ENCODE data around the gene MBNL2. TPM values are rescaled to one million over a fixed set of nuclear protein-coding genes. Genes with fewer than 3 reads are reported as not detected.

The MBNL2 gene
- total and polyA plus RNA-seq, 2 experiments from 2014 or later = 0.55 to 3.2 TPM

- Mint-ChIP-seq H3K27me3 (ENCODE audit: insufficient read depth, low read depth, poor library complexity) (no peaks in the 10 kb centered on the region), H3K36me3 (ENCODE audit: low read depth) (no peaks in the 10 kb centered on the region), H3K4me3 (no peak overlapping the region), H3K9me3 (no peaks in the 10 kb centered on the region), H3K4me1 (peaks cover 21% of the 10 kb centered on the region), H3K27ac (no peak overlapping the region)
- H3F3A ChIP-seq (replicated peaks; ENCODE audit: low read depth) = no peaks in the 10 kb centered on the region
- H3K27ac ChIP-seq (ENCODE audit: low read depth) = no peak overlapping the region
- no peak overlapping the region for H2AFZ ChIP-seq
- H3K4me1 ChIP-seq (ENCODE audit: insufficient read depth) = peaks cover 7% of the 10 kb centered on the region; the same call in 1 of the 2 replicates
- H3K36me3 ChIP-seq (ENCODE audit: insufficient read depth) = no peaks in the 10 kb centered on the region
- H3K4me2 ChIP-seq = no peak overlapping the region
- DNase-seq (ENCODE audit: low spot score) (no peak), ATAC-seq (no peak)
- H3K27me3 ChIP-seq (ENCODE audit: insufficient read depth) = no peaks in the 10 kb centered on the region
- no peak overlapping the region for H3K4me3 ChIP-seq
- TF ChIP-seq, protein P1, sequence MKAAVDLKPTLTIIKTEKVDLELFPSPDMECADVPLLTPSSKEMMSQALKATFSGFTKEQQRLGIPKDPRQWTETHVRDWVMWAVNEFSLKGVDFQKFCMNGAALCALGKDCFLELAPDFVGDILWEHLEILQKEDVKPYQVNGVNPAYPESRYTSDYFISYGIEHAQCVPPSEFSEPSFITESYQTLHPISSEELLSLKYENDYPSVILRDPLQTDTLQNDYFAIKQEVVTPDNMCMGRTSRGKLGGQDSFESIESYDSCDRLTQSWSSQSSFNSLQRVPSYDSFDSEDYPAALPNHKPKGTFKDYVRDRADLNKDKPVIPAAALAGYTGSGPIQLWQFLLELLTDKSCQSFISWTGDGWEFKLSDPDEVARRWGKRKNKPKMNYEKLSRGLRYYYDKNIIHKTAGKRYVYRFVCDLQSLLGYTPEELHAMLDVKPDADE (IDR thresholded peaks at IDR 0.05) = no peak
- TF ChIP-seq STAT1 (IDR thresholded peaks at IDR 0.05; ENCODE audit: unreplicated experiment) = no peak
- TF ChIP-seq CREB1 (CRISPR knock-in tag; IDR thresholded peaks at IDR 0.05; ENCODE audit: low read depth) = no peak
- no peak for TF ChIP-seq ZNF462 (CRISPR knock-in tag; IDR thresholded peaks at IDR 0.05)
- no peak for TF ChIP-seq ZNF114 (CRISPR knock-in tag; IDR thresholded peaks at IDR 0.05)
- no peak for TF ChIP-seq ZNF331 (CRISPR knock-in tag; IDR thresholded peaks at IDR 0.05; ENCODE audit: low read depth)
- TF ChIP-seq EZH2phosphoT487 (IDR thresholded peaks at IDR 0.05; ENCODE audit: unreplicated experiment) = no peak
- TF ChIP-seq REST (IDR thresholded peaks at IDR 0.05; ENCODE audit: unreplicated experiment) = no peak
- TF ChIP-seq EZH2 (IDR thresholded peaks at IDR 0.05; ENCODE audit: low read depth, unreplicated experiment) = no peak
- no peak for TF ChIP-seq POLR2AphosphoS5 (IDR thresholded peaks at IDR 0.05; ENCODE audit: low read depth)
- TF ChIP-seq NANOG (IDR thresholded peaks at IDR 0.05; ENCODE audit: borderline replicate concordance) = no peak
- peaks cover 24% of the 10 kb centered on the region; the same call in 1 of the 2 replicates for H3K9me2 ChIP-seq (ENCODE audit: insufficient read depth)
- H3K79me2 ChIP-seq (replicated peaks; ENCODE audit: insufficient read depth) = no peaks in the 10 kb centered on the region
- no peaks in the 10 kb centered on the region; the same call in 1 of the 2 replicates for H4K20me1 ChIP-seq (replicated peaks; ENCODE audit: insufficient read depth)
Observed at GRCh38 chr13:97199451-97199850, 22.7 kb upstream of the MBNL2 start.
